ENCODE results near the gene HIVEP1.
A peak's percentile ranks its signal among the peaks of the same experiment; 100 is the strongest.

Gene HIVEP1

DNA sequence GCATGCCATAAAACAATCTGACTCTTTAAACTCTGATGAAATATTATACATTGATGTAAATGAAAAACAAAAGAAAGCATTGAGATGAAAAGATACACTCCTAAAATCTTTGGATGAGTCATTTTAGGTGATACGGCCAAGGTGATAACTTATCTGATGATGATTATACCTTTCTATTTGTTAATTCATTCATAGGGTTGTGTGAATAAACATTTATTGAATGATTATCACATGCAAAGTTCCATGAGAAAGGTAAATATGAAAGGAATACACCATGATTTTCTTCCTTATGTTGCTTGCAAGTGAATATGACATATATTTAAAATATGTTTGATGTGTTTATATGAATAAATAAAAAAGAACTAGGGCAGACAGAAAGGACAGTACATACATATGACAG, 15.4 kb upstream of the HIVEP1 start:
- DNase-seq: no peak

DNA sequence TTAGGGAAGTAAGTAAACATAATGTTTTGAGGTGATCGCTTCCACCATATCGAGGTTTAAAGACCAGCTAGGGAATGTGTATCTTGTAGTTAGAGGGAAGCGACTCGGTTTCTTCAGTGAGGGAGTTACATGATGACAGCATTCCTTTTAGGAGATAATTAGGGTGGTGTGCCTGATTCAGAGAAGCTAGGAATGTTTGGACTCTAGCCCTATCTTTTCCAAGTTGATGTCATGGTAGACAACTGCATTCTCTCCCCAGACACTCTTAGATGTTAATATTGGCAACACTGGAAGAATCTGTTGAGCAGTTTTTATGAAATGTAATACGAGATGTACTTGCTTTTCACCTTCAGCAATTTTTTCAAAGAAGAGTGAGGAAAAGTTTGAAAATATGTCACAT, 12.9 kb upstream of the HIVEP1 start:
- no peak for DNase-seq

DNA sequence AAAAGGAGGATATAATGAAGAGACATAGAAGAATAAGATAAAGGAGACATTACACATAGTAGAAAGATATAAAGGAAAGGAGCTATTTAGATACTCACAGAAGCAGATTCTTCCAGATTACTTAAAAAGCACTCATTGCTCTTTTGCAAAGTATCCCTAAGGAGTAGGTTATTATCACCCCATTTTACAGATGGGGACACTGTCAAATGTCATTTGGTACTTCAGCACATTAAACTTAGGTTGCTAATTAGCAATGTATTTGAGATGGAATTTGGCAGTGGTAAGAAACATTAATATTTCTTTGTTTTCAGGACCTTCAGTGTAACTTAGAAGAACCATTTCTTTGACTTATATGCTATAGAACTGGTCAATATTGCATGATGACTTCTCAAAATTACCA, 11.9 kb upstream of the HIVEP1 start:
- no peak for DNase-seq

- DNase-seq: no peak
Measured at GRCh38 chr6:12001004-12001705, 11.0 kb upstream of the HIVEP1 start.

DNA sequence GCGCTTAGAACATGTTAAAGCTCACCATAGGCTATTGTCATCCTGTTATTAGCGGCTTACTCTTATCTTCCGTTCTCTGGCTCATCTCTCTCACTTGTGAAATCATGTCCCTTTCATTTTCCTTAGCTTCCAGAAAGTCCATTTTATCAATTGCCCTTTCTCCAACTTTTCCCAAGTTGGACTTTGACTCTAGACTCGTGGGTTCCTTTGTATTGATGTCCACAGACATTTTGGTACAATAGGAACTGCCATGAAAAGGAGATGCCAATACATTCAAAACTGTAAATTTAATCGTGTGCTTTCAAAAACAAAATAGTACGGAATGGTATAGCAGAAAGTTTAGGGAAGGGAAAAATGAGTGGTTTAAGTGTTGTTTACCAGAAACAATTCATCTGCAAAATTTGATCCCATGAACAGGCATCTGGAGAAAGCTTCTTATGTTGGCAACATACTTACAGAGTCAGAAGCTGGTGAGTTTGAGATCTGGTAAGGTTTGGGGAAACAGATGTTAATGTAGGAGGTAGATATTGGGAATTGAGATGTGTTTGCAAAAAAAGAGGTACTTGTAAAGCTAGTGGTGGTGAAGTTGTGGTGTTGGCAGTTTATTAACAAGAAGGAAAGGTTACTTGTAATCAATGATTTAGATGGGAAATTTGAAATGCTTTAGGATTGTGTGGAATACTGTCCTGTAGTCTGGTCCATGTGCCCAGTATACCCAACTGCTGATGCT, 10.2 kb upstream of the HIVEP1 start:
- no peak for DNase-seq

DNA sequence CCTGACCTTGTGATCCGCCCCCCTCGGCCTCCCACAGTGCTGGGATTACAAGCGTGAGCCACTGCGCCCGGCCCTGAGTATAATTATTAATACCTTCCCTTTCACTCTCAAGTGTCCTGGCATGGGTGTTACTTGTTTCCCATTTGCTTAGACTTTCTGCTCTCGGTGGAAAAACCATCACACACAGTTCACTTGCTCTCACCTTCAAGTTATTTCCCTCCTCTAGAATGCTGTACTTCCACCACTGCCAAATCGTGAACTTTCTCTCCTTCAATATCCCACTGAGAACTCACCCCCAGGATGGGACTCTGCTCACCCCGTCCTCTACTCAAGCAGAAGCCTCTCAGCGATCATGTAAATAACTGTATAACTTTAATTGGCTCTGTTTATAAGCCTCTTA, 4.6 kb upstream of the HIVEP1 start:
- DNase-seq: no peak

GRCh38 chr6:12007887-12008286, 4.2 kb upstream of the HIVEP1 start:
- DNase-seq: no peak

- peak; percentile 55 for DNase-seq
Measured at GRCh38 chr6:12008366-12009179, 3.5 kb upstream of the HIVEP1 start.

DNA sequence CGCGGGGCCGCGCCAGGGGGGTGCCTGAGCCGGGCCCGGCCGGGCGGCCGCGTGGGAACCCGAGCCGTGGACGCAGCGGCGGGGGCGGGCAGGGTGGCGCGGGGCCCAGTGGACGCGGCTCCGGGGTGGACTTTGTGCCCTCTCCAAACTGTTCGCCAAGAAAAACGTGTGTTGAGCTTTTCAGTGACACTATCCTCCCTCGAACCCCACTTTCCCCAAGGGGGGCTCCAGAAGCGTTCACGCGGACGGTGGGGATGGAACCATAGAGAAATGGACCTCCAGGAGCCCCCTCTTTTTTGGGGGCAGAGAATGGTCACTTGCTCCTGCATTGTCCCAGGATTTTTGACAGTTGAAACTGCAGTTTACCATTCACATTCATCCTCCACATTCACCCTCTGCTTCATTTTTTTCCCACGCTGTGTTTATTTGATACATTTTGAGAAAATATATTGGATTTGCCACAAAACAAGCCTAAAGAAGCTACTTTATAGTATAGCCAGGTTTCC, 2.9 kb upstream of the HIVEP1 start:
- no peak for DNase-seq

GRCh38 chr6:12009876-12010634, 2.1 kb upstream of the HIVEP1 start:
- DNase-seq: no peak

GRCh38 chr6:12010635-12011275, 1.4 kb upstream of the HIVEP1 start:
- peak; percentile 76 for DNase-seq

GRCh38 chr6:12011276-12012037, 655 bp upstream of the HIVEP1 start:
- peak; percentile 95 for DNase-seq

DNA sequence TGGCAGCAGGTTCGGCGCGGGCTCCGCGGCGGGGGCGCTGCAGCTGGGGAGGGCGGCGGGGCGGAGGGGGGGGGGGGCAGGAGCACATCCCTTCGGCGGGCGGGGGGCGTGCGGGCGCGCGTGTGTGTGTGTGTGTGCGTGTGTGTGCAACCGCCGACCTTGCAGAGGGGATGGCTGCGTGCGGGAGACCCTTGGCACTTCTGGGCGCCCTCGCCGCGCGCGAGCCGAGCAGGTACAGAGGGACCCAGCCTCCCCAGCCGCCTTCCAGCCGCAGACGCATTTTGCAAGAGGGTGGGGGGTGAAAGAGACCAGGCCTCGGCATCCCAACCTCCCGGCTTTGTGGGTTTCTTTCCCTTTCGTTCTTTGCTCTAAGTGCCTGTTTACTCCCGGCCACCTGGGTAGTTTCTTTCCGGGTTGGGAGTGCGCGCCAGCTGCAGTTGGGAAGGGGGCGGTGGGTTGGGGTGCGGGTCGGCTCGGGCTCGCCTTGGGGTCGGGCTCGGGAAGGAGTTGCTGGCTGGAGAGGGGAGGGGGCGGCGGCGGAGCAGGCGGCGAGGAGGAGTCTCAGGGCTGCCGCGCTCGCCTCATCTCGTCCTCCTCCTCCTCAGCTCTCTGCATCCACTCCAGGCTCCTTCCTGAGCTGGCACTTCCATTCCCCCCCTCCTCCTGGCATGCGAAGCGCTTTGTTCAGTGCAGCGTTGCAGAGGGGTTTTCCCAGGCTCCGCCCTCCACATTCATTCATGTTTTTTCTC, 620 bp downstream of the HIVEP1 start:
- peak; percentile 52 for DNase-seq

DNA sequence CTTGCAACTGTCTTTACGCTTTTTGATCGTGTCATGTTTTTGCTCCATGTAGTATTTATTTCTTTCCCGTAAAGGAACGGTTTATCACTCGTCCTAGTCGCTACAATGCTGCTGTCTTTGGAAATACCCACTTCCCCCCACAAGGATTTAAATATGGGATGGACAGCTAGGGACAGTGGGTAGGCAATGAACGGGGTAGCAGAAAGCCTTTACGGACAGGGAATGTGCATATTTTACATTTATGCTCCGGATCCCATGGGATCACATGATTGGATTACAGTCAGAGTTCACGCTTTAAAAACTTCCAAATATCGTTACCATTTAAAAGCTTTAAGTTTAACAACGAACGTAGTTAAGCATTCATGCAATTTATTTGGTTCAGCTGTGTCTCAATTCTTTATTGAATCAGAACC, 1.2 kb downstream of the HIVEP1 start:
- DNase-seq: no peak

DNA sequence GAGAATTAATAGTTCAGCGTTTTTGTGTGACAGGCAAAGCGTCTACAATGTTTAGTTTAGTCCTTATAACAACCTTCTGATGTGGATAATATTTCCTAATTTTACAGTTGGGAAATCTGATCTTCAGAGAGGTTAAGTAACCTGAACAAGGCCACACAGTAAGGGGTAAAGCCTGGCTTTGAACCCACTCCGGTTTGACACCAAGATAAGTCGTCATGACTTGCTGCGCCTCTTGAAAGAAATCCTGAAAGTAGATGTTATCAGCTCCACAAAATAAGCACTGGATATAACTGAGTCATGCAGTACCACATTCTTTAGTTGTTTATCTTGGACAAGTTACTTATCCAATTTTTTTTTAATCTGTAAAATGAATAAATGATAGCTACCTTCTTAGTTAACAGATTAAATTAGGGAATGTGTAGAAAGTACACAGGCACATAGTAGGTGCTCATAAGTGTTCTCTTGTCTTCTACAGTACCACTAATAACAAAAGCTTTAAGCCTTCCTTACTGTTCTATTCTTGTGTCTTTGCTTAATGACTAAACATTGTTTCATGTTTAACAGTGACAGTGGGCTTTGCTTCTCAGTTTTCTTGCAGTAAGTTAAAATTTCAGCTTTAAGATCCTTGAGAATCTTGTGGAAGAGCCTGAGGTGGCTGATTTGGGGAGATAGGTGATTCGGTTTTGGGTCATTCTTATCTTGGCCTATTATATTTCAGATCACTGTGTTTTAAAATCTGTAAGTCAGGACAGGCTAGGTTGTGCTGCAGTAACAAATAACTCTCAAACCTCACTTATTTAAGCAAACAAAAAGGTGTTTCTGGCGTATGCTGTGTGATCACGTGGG, 2.1 kb downstream of the HIVEP1 start:
- no peak for DNase-seq

GRCh38 chr6:12014873-12015149, 2.7 kb downstream of the HIVEP1 start:
- DNase-seq: no peak

GRCh38 chr6:12017263-12017662, 5.2 kb downstream of the HIVEP1 start:
- DNase-seq: no peak

- DNase-seq: no peak
Measured at GRCh38 chr6:12017876-12018401, 5.8 kb downstream of the HIVEP1 start.

DNA sequence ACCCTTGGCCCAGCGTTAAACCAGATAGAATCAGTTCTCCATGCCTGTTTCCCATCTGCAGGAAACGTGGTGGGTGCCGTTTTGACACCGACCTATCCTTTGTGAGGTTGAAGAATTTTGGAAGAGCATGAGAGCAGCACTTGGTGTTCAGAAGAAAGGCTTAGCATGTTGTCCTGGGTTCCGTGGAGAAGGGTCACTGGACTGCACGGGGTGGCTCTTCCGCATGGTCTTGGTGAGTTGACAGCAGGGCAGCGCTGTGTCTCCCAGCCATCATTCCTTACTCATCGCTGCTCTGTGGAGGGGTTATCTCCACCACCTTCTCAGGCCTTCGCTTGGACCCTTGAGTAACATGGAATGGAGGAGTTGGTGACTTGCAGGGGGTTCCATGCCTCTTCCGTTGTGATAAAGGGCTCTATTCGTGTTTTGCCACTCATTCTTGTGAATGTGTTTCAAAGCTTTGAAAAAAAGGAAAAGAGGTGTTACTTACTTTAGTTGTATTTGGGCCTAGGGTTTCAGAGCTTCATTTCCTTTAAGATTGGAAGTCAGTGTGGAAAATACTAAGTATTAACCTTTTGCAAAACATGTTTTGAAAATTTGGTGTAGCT, 8.2 kb downstream of the HIVEP1 start:
- DNase-seq: no peak
